HepG2 (cell line): ENCODE results near the gene DDR1. TPM values are rescaled to one million over a fixed set of nuclear protein-coding genes. Genes with fewer than 3 reads are reported as not detected.

Experiments
- ATF1 ChIP-seq: IDR thresholded peaks from 2 replicates; pipeline ENCODE4 v1.6.1; 2016; ENCODE audit warnings: mild to moderate bottlenecking, control low read depth
- BCLAF1 ChIP-seq: fragments of 450-650 bp; IDR thresholded peaks from 2 replicates; pipeline ENCODE4 v1.6.1; 2017; ENCODE audit warnings: mild to moderate bottlenecking
- HCFC1 ChIP-seq: fragments of 150-350 bp; IDR thresholded peaks from 2 replicates; pipeline ENCODE4 v1.6.1; 2014; ENCODE audit warnings: low read depth, low read length
- HIVEP1 ChIP-seq: sonication (generic); formaldehyde crosslinking; IDR thresholded peaks from 2 replicates; pipeline ENCODE4 v1.4.0; 2020; ENCODE audit warnings: mild to moderate bottlenecking, missing genetic modification reagents
- HNRNPK ChIP-seq: fragments of 200-400 bp; formaldehyde crosslinking; IDR thresholded peaks from 2 replicates; pipeline ENCODE4 v1.6.1; 2018; ENCODE audit warnings: low read length, low read depth, moderate library complexity, mild to moderate bottlenecking; ENCODE audit not compliant: poor library complexity, severe bottlenecking
- MEIS2 ChIP-seq: sonication (generic); formaldehyde crosslinking; IDR thresholded peaks from 2 replicates; pipeline ENCODE4 v1.9.0; 2021; ENCODE audit warnings: mild to moderate bottlenecking, missing genetic modification reagents
- MTF1 ChIP-seq: sonication (generic); formaldehyde crosslinking; IDR thresholded peaks from 2 replicates; pipeline ENCODE4 v1.5.0; 2020; ENCODE audit warnings: missing genetic modification reagents
- MYC ChIP-seq: sonication (generic); formaldehyde crosslinking; IDR thresholded peaks from 2 replicates; pipeline ENCODE4 v1.9.0; 2021; ENCODE audit warnings: missing genetic modification reagents, borderline replicate concordance
- NFRKB ChIP-seq: fragments of 450-650 bp; IDR thresholded peaks from 2 replicates; pipeline ENCODE4 v1.6.1; 2017
- PHF21A ChIP-seq: sonication (generic); formaldehyde crosslinking; IDR thresholded peaks from 2 replicates; pipeline ENCODE4 v1.5.0; 2020; ENCODE audit warnings: mild to moderate bottlenecking, missing genetic modification reagents
- RARA ChIP-seq: IDR thresholded peaks from 2 replicates; pipeline ENCODE4 v1.6.1; 2016; ENCODE audit warnings: missing genetic modification reagents, missing compliant biosample characterization
- RFX1 ChIP-seq: fragments of 450-650 bp; IDR thresholded peaks from 2 replicates; pipeline ENCODE4 v1.6.1; 2017
- RORA ChIP-seq: sonication (generic); formaldehyde crosslinking; IDR thresholded peaks from 2 replicates; pipeline ENCODE4 v1.5.0; 2020; ENCODE audit warnings: mild to moderate bottlenecking, missing genetic modification reagents, moderate library complexity
- RXRA ChIP-seq: sonication (generic); formaldehyde crosslinking; IDR thresholded peaks from 2 replicates; pipeline ENCODE4 v1.5.1; 2020; ENCODE audit warnings: missing genetic modification reagents
- TP53 ChIP-seq: sonication (generic); formaldehyde crosslinking; conservative IDR thresholded peaks from 2 replicates; pipeline ENCODE4 v1.4.0; 2020; ENCODE audit warnings: missing genetic modification reagents
- ZFP90 ChIP-seq: sonication (generic); formaldehyde crosslinking; IDR thresholded peaks from 2 replicates; pipeline ENCODE4 v1.8.0; 2022; ENCODE audit warnings: missing genetic modification reagents, mild to moderate bottlenecking, inconsistent platforms, borderline replicate concordance
- ZKSCAN5 ChIP-seq: sonication (generic); formaldehyde crosslinking; IDR thresholded peaks from 2 replicates; pipeline ENCODE4 v1.5.1; 2020; ENCODE audit warnings: mild to moderate bottlenecking, missing genetic modification reagents
- ZNF354B ChIP-seq: sonication (generic); formaldehyde crosslinking; IDR thresholded peaks from 2 replicates; pipeline ENCODE4 v1.8.0; 2022; ENCODE audit warnings: mild to moderate bottlenecking, missing genetic modification reagents
- ZNF577 ChIP-seq: sonication (generic); formaldehyde crosslinking; IDR thresholded peaks from 2 replicates; pipeline ENCODE4 v1.4.0; 2020; ENCODE audit warnings: mild to moderate bottlenecking, low read depth, missing genetic modification reagents, borderline replicate concordance
- ZNF605 ChIP-seq: sonication (generic); formaldehyde crosslinking; IDR thresholded peaks from 2 replicates; pipeline ENCODE4 v1.8.0; 2022; ENCODE audit warnings: mild to moderate bottlenecking, missing genetic modification reagents
- ZNF792 ChIP-seq: IDR thresholded peaks from 2 replicates; pipeline ENCODE4 v1.6.1; 2016
- ZNF800 ChIP-seq: sonication (generic); formaldehyde crosslinking; IDR thresholded peaks from 2 replicates; pipeline ENCODE4 v1.4.0; 2020; ENCODE audit warnings: missing genetic modification reagents
- polyA plus RNA-seq, 8 experiments: library from polyadenylated mRNA; depleted of rRNA in 3 of 8; stranded (reverse) in 7 of 8; unstranded in 1 of 8; fragments of >200 nt; fragmentation: Illumina TruSeq in 4 of 8; extraction: Trizol in 4 of 8; gene quantifications; 2 replicates each; pipeline versions ENCODE4 v1.2.1 to v1.2.3, GENCODE V29; 2011 to 2016; ENCODE audit warnings: low read depth in 4 of 8, missing spikeins in 1 of 8, mixed read lengths in 1 of 8; ENCODE audit not compliant: insufficient read depth in 1 of 8
- total RNA-seq, 5 experiments: library from RNA; depleted of rRNA; stranded (reverse); fragments of >200 nt; fragmentation: Illumina TruSeq; extraction: Trizol; gene quantifications; 2 replicates each; pipeline ENCODE4 v1.2.3, GENCODE V29; 2016; ENCODE audit warnings: low read depth in 1 of 5
- TF ChIP-seq, protein P1 (sequence below): sonication (generic); formaldehyde crosslinking; IDR thresholded peaks from 2 replicates; pipeline ENCODE4 v1.4.0; 2020; ENCODE audit warnings: mild to moderate bottlenecking, missing genetic modification reagents

The DDR1 gene
- total and polyA plus RNA-seq, 2 of the 13 experiments (the other 11 are each of a cell fraction or from before 2014, with no cell fraction given): 16.7 to 20.2 TPM

- TF ChIP-seq RFX1 (no peak), ATF1 (CRISPR knock-in tag) (no peak), RXRA (CRISPR knock-in tag) (0 out of 2 replicates have a peak, but pooled peaks have one; percentile 6), ZFP90 (no peak), ZNF354B (CRISPR knock-in tag) (0 out of 2 replicates have a peak, but pooled peaks have one; percentile 19), ZKSCAN5 (CRISPR knock-in tag) (no peak), HIVEP1 (CRISPR knock-in tag) (no peak), HNRNPK (no peak), BCLAF1 (no peak), ZNF605 (CRISPR knock-in tag) (no peak), RARA (CRISPR knock-in tag) (0 out of 2 replicates have a peak, but pooled peaks have one; percentile 5), ZNF792 (CRISPR knock-in tag) (no peak), TP53 (CRISPR knock-in tag) (no peak), NFRKB (no peak), MEIS2 (CRISPR knock-in tag) (no peak), MYC (CRISPR knock-in tag) (peak; percentile 30; the same call in 1 of the 2 replicates), PHF21A (no peak; the same call in 1 of the 2 replicates), ZNF800 (CRISPR knock-in tag) (no peak), RORA (CRISPR knock-in tag) (no peak), HCFC1 (no peak), MTF1 (CRISPR knock-in tag) (no peak), ZNF577 (CRISPR knock-in tag) (no peak)
- TF ChIP-seq, protein P1, sequence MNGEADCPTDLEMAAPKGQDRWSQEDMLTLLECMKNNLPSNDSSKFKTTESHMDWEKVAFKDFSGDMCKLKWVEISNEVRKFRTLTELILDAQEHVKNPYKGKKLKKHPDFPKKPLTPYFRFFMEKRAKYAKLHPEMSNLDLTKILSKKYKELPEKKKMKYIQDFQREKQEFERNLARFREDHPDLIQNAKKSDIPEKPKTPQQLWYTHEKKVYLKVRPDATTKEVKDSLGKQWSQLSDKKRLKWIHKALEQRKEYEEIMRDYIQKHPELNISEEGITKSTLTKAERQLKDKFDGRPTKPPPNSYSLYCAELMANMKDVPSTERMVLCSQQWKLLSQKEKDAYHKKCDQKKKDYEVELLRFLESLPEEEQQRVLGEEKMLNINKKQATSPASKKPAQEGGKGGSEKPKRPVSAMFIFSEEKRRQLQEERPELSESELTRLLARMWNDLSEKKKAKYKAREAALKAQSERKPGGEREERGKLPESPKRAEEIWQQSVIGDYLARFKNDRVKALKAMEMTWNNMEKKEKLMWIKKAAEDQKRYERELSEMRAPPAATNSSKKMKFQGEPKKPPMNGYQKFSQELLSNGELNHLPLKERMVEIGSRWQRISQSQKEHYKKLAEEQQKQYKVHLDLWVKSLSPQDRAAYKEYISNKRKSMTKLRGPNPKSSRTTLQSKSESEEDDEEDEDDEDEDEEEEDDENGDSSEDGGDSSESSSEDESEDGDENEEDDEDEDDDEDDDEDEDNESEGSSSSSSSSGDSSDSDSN: peak; percentile 37; the same call in 1 of the 2 replicates
Observed at GRCh38 chr6:30882759-30883684, 1.3 kb upstream of the DDR1 start (continued).
